Esophagus squamous epithelium (tissue), 4 donors: ENCODE results near the gene AREL1.

Experiments used
- POLR2A ChIP-seq, 4 donors: fragments of 450-650 bp; IDR thresholded peaks; one replicate each; pipeline ENCODE4 v1.6.1; 2017; ENCODE audit warnings: antibody characterized with exemption in 4 of 4, mild to moderate bottlenecking in 4 of 4, moderate library complexity in 3 of 4
- TF ChIP-seq, protein P1 (sequence below), 6 experiments: fragments of 450-650 bp in 4 of 6; fragments of 200-600 bp in 2 of 6; sonication (generic) in 2 of 6; IDR thresholded peaks; one replicate each; pipeline ENCODE4 v1.5.1; 2016 to 2019; ENCODE audit warnings: antibody characterized with exemption in 6 of 6, mild to moderate bottlenecking in 4 of 6, moderate library complexity in 4 of 6

DNA sequence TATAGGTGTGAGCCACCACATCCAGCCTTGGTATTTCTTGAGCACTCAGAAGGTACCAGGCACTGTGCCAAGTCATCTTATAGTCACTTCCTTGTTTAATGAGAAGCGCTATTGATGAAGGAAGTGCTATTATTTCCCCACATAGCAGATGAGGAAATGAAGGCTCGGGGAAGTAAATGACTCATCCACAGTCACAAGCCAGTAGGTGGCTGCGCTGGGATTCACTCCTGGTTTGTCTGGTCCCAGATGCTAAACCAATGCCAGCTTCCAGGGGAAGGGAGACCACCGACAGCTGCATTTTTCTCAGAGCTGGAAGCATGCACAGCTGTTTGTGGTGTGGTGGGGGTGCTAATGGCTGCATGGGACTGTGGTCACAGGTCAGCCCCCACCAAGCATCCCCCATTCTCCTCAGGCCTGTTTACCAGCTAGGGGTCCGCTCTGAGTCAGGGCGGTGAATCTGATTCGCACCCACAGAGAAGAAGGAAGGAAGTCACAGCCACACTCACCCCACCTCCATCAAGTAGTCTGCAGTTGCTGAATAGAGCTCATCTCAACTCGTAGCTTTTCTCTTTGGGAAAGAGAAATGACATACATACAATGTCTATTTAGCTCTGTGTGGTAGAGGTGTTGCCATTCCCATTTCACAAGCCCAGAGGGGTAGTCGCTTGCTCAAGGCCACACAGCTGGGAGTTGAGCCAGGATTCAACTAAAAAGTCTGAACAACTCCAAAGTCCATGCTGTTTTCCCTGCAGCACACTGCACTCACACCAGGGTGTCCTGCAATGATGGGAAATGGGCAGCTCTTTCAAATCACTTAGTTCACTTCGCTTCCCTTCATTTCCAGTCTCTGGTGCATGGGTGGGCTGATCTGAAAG, 94.6 kb downstream of the AREL1 start:
- no peak for TF ChIP-seq POLR2A (IDR thresholded peaks at IDR 0.05)
- TF ChIP-seq, protein P1, sequence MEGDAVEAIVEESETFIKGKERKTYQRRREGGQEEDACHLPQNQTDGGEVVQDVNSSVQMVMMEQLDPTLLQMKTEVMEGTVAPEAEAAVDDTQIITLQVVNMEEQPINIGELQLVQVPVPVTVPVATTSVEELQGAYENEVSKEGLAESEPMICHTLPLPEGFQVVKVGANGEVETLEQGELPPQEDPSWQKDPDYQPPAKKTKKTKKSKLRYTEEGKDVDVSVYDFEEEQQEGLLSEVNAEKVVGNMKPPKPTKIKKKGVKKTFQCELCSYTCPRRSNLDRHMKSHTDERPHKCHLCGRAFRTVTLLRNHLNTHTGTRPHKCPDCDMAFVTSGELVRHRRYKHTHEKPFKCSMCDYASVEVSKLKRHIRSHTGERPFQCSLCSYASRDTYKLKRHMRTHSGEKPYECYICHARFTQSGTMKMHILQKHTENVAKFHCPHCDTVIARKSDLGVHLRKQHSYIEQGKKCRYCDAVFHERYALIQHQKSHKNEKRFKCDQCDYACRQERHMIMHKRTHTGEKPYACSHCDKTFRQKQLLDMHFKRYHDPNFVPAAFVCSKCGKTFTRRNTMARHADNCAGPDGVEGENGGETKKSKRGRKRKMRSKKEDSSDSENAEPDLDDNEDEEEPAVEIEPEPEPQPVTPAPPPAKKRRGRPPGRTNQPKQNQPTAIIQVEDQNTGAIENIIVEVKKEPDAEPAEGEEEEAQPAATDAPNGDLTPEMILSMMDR (IDR thresholded peaks at IDR 0.05), result no peak
